GM21390 (cell line): ENCODE measurements around the gene IGSF6.

ENCODE experiments used
- ATAC-seq: cut with Tn5 transposase; IDR thresholded peaks from one replicate; pipeline ENCODE4 v1.9.1; 2021; ENCODE audit not compliant: unreplicated experiment

Gene IGSF6

GRCh38 chr16:21603928-21604327, 48.5 kb downstream of the IGSF6 start:
- no peak for ATAC-seq

DNA sequence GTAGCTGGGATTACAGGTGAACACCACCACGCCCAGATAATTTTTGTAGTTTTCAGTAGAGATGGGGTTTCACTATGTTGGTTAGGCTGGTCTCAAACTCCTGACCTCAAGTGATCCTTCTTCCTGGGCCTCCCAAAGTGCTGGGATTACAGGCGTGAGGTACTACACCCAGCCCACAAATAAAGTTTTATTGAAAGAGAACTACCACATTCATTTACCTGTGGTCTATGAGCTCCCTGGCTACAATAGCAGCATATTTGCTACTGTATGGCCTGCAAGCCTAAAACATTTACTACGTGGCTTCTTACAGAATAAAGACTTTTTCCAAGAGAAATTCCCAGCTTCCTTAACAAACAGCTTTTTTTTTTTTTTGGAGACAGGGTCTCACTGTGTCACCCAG, 49.6 kb downstream of the IGSF6 start:
- ATAC-seq = no peak

DNA sequence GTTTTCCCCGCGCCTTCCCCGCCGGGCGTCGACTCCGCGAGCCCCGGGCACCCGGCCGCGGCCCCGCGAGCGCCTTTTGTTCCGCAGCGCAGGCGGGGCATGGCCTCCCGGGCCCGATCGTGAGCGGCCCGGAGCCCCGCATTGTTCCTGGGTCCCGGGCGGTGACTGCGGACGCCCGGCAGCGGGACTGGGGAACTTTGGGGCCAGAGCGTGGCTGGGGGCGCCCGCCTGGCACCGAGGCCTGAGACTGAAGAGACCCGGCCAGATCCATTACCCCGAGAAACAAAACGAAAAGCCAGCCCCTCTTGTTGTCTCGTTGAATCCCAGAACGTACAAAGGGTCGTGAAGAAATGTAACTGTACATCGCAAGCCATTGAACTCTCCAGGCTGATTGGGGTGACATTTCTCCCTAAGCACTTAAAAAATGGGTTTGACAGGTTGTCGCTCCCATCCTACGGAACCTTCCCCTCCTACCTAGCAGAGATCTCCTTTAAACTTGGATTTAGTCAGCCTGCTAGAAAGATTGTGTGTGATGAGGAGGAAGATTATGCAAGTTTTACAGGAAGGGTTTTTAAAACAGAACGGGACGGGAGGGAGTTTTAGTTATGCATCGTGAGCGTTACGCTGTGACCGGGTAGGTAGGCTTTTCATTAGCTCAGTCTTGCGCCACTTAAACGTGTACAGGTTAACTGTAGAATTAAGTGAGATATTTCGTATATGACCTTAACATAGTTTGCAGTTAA, 52.2 kb downstream of the IGSF6 start:
- peak; percentile 23 for ATAC-seq

- peak; percentile 91 for ATAC-seq
Observed at GRCh38 chr16:21599122-21600030, 53.0 kb downstream of the IGSF6 start, which contains the start of gene METTL9. Gene METTL9, plus strand, starts transcription at chr16:21599577. Its CDS starts 157 bp downstream, at chr16:21599734.

DNA sequence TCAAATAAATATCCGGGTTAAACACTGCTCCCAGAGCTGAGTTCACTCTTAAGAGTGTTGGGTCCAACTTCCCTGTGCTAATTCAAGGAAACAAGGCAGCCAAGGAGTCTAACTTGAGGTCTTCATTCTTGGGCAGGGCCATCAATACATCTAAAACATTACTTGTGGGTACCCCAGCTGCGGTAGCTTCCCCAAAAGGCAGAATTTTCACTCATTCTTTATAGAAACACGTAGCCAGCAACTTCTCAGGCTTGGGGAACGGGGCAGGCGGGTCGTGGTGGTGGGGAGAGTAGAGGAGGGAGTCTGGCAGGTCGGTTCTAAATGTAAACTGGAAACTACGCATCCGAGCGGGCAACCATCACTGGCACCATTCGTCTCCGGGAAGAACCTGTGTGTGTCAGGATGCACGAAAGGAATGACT, 53.7 kb downstream of the IGSF6 start:
- no peak for ATAC-seq

- ATAC-seq = no peak
Observed at GRCh38 chr16:21598206-21598605, 54.2 kb downstream of the IGSF6 start.

GRCh38 chr16:21597561-21598030, 54.8 kb downstream of the IGSF6 start:
- no peak for ATAC-seq

- no peak for ATAC-seq
Observed at GRCh38 chr16:21593530-21594289, 58.7 kb downstream of the IGSF6 start.

- no peak for ATAC-seq
Observed at GRCh38 chr16:21592191-21592590, 60.2 kb downstream of the IGSF6 start.

DNA sequence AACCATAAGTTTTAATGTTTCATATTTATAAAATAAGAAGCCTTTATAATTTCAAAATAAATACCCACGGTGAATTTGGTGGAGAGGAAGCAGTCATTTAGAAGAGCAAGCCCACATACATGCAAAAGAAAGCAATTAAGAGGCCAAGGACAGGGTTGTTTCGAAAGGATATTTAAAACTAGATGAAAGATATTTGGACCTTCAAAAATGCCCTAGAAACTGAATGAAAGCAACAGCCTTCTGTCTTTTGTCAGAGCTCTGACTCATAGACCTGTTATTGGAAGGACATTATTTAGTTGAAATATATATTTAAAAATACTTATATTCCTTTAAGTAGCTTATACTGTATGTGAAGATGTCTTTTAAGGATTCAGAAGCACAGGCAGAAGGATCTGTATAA, 61.6 kb downstream of the IGSF6 start:
- no peak for ATAC-seq

GRCh38 chr16:21590287-21590686, 62.1 kb downstream of the IGSF6 start:
- no peak for ATAC-seq

DNA sequence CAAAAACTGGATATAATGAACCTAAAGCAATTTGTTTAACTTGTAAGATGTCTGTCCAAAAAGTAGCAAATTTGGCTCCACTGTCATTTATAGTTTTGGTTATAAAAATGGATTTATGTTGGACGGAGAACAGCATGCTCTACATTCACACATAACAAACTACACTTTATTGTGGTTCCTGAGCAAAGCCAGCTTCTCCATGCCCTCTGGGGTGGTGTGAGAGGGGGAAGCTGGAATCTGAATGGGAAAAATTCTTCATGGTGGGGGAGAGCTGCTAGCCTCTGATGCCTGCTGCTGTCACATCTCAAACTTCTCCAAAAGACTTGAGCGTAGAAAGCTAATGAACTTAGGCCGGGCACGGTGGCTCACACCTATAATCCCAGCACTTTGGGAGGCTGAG, 62.9 kb downstream of the IGSF6 start:
- ATAC-seq = no peak
